Ishikawa (cell line): ENCODE measurements around the gene OXLD1.

Source experiments
- CEBPB ChIP-seq: IDR thresholded peaks from 2 replicates; pipeline ENCODE4 v1.6.1; 2012
- EGR1 ChIP-seq: IDR thresholded peaks from 2 replicates; pipeline ENCODE4 v1.6.1; 2012
- EP300 ChIP-seq: IDR thresholded peaks from 2 replicates; pipeline ENCODE4 v1.6.1; 2012; ENCODE audit warnings: borderline replicate concordance
- NFIC ChIP-seq: IDR thresholded peaks from 2 replicates; pipeline ENCODE4 v1.6.1; 2012
- REST ChIP-seq: IDR thresholded peaks from 2 replicates; pipeline ENCODE4 v1.6.1; 2012; ENCODE audit warnings: low read depth, mild to moderate bottlenecking

DNA sequence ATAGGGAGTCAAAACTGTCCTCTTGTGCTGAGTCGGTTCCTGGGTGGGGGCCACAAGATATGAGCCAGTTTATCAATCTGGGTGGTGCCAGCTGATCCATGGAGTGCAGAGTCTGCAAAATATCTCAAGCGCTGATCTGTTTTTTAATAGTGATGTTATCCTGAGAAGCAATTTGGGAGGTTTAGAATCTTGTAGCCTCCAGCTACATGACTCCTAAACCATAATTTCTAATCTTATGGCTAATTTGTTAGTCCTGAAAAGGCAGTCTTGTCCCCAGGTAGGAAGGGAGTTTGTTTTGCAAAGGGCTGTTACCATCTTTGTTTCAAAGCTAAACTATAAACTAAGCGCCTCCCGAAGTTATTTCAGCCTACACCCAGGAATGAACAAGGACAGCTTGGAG, 27.7 kb downstream of the OXLD1 start:
- TF ChIP-seq CEBPB (no peak), EP300 (no peak), EGR1 (no peak), REST (no peak), NFIC (no peak)
